ENCODE results near the gene DMAC2. TPM values are rescaled to one million over a fixed set of nuclear protein-coding genes. Genes with fewer than 3 reads are reported as not detected.
"Not testable (repeated sequence)": the region's sequence is repeated elsewhere in the genome, so short reads cannot be mapped to it uniquely, and the experiment has no call there.

DMAC2 gene
- total RNA-seq, 2 experiments from 2014 or later: 47.6 to 51.5 TPM

DNA sequence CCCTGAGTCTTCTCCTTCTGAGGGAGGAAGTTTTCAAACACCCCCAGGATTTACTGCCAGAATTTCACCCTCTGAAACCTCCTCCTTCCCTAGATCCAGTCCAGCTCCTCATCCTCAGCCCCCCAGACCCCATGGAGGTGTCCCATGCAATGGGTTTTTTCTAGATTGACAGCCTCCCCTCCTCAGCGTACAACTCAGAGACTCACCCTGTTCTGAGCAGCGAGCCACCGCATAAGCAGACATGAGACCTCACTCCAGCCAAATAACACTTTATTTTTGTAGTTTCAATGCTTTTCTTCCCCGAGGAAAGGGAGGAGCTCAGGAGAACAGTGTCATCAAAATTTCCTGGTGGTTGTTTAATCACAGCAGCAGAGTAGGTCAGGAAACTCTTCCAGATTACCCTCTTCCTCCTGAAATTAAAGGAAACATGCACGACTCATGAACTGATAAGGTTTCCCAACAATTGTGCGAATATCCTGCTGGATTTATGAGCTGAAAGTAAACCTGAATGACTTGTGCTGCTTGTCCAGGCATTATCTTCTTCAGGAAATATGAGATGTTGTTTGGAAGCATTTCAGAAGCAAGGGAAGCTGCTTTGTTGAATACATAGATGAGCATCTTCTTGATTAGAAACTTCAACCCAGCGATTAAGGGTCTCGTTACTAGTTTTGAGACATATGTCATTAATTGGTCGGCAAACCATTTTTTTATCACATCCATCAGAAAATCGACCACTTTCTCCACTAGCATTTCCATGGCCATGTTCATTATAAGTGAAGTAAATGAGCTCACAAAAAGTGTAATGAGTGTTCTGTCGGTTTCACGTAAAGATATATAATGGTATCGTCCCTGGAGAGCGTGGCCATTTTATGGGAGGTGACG, 39.4 kb upstream of the DMAC2 start:
- ChIA-PET POLR2A (interaction anchor here (0.5 kb wide), 1 partner anchor 250 kb away, joined by 3 read pairs; no protein-coding TSS in a partner anchor), CTCF (interaction anchor here (1.1 to 1.6 kb wide), 2 partner anchors 30 to 91 kb away, joined by 4 to 7 read pairs; no protein-coding TSS in a partner anchor)
- Mint-ChIP-seq H3K4me1 (ENCODE audit: low read depth) (no peaks in the 10 kb centered on the region), H3K27ac (no peak overlapping the region), H3K36me3 (ENCODE audit: low read depth) (no peaks in the 10 kb centered on the region), H3K9me3 (no peaks in the 10 kb centered on the region), H3K27me3 (peaks cover 39% of the 10 kb centered on the region), H3K4me3 (no peak overlapping the region)
- DNase-seq (no peak), ATAC-seq (no peak)
- intact Hi-C loops (cut with micrococcal nuclease): no loop called here
- TF ChIP-seq, protein P1, sequence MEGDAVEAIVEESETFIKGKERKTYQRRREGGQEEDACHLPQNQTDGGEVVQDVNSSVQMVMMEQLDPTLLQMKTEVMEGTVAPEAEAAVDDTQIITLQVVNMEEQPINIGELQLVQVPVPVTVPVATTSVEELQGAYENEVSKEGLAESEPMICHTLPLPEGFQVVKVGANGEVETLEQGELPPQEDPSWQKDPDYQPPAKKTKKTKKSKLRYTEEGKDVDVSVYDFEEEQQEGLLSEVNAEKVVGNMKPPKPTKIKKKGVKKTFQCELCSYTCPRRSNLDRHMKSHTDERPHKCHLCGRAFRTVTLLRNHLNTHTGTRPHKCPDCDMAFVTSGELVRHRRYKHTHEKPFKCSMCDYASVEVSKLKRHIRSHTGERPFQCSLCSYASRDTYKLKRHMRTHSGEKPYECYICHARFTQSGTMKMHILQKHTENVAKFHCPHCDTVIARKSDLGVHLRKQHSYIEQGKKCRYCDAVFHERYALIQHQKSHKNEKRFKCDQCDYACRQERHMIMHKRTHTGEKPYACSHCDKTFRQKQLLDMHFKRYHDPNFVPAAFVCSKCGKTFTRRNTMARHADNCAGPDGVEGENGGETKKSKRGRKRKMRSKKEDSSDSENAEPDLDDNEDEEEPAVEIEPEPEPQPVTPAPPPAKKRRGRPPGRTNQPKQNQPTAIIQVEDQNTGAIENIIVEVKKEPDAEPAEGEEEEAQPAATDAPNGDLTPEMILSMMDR (IDR thresholded peaks at IDR 0.05): no peak

- Mint-ChIP-seq H3K4me3 (no peak overlapping the region), H3K36me3 (ENCODE audit: low read depth) (no peaks in the 10 kb centered on the region), H3K9me3 (no peaks in the 10 kb centered on the region), H3K27ac (no peak overlapping the region), H3K4me1 (ENCODE audit: low read depth) (no peaks in the 10 kb centered on the region), H3K27me3 (peaks cover 40% of the 10 kb centered on the region)
- CTCF ChIA-PET: interaction anchor here (1.4 kb wide), 1 partner anchor 92 kb away, joined by 4 read pairs; no protein-coding TSS in a partner anchor
- TF ChIP-seq, protein P1 (IDR thresholded peaks at IDR 0.05): no peak
- POLR2A ChIA-PET: no interaction called here
- no peak for DNase-seq
- intact Hi-C loops (cut with micrococcal nuclease): no loop called here
- ATAC-seq: no peak
Observed at GRCh38 chr19:41478171-41478570, 38.5 kb upstream of the DMAC2 start.

GRCh38 chr19:41476583-41476982, 36.9 kb upstream of the DMAC2 start:
- H3K27ac Mint-ChIP-seq: no peak overlapping the region
- intact Hi-C loops (cut with micrococcal nuclease): no loop called here
- ChIA-PET CTCF (interaction anchor here (1.0 to 1.4 kb wide), 2 partner anchors 93 to 162 kb away, joined by 3 to 4 read pairs; no protein-coding TSS in a partner anchor), POLR2A (no interaction called here)
- no peak overlapping the region for H3K4me3 Mint-ChIP-seq
- TF ChIP-seq, protein P1 (IDR thresholded peaks at IDR 0.05): no peak
- H3K36me3 Mint-ChIP-seq (ENCODE audit: low read depth): no peaks in the 10 kb centered on the region
- H3K4me1 Mint-ChIP-seq (ENCODE audit: low read depth): no peaks in the 10 kb centered on the region
- no peaks in the 10 kb centered on the region for H3K9me3 Mint-ChIP-seq
- no peak for ATAC-seq
- H3K27me3 Mint-ChIP-seq: peaks cover 45% of the 10 kb centered on the region
- no peak for DNase-seq

DNA sequence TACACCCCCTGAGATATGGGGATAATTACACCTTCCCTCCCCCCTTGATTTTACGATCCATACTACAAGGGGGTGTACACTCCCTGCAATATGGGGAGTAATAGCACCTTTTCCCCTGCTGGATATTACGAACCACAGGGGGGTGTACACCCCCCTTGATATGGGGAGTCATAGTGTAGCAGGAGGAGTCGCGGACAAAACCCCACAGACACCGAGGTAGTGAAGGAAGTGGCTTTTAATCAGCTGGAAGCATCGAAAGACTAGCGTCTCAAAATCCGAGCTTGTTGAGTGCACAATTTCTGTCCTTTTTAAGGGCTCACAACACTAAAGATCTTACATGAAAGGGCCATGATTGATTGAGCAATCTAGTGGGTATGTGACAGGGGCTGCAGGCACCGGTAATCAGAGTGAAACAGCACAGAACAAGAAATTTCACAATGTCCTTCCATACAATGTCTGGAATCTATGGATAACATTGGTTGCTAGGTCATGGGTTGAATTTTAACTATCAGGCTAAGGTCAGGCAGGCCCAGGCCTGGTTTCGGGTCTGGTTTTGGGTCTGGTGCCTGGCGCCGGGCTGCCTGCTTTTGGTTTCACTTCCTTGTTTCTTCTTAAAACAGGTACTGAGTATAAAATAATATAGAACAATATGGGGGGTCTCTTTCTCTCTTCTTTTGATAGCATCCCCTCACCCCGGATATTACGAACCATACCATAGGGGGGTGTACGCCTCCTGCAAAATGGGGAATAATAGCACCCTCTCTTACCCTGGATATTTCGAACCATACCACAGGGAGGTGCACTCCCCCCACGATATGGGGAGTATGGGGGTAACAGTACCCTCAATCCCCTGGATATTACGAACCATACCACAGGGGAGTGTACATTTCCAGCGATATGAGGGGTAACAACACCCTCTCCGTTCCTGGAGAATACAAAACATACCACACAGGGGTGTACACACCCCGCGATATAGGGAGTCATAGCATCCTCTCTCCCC, 23.8 kb upstream of the DMAC2 start:
- CTCF ChIA-PET; ATAC-seq; H3K4me1 Mint-ChIP-seq (ENCODE audit: low read depth); H3K9me3 Mint-ChIP-seq; DNase-seq; intact Hi-C loops (cut with micrococcal nuclease); H3K4me3 Mint-ChIP-seq; POLR2A ChIA-PET; H3K27ac Mint-ChIP-seq; H3K36me3 Mint-ChIP-seq (ENCODE audit: low read depth): not testable (repeated sequence)
- peaks cover 10% of the 10 kb centered on the region for H3K27me3 Mint-ChIP-seq

DNA sequence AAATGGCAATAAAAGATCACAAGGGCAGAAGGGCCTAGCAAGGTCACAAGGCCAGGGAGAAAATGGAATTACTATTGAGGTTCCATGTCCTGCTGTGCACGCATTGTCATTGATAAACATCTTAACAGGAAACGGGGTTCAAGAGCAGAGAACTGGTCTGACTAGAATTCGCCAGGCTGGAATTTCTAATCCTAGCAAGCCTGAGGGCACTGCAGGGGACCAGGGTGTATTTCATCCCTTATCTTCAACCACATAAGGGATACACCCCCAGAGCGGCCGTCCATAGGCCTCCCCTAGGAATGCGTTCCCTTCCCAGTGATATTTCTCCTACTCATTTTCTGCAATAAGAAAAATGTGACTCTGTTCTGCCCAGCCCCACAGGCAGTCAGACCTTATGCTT, 22.8 kb upstream of the DMAC2 start:
- no peak overlapping the region for H3K4me3 Mint-ChIP-seq
- ATAC-seq (no peak), DNase-seq (no peak)
- TF ChIP-seq, protein P1 (IDR thresholded peaks at IDR 0.05): no peak
- H3K27ac Mint-ChIP-seq: no peak overlapping the region
- ChIA-PET POLR2A (no interaction called here), CTCF (no interaction called here)
- no peaks in the 10 kb centered on the region for H3K9me3 Mint-ChIP-seq
- H3K27me3 Mint-ChIP-seq: peaks cover 14% of the 10 kb centered on the region
- intact Hi-C loops (cut with micrococcal nuclease): no loop called here
- H3K36me3 Mint-ChIP-seq (ENCODE audit: low read depth): no peaks in the 10 kb centered on the region
- peaks cover 5% of the 10 kb centered on the region for H3K4me1 Mint-ChIP-seq (ENCODE audit: low read depth)

Measured in activated CD8-positive, alpha-beta T cell treated with anti-CD3 and anti-CD28 coated beads for 36 hours (primary cell).